Gastrocnemius medialis (tissue), 4 donors: ENCODE results near the gene CDKN2D. TPM values are rescaled to one million over a fixed set of nuclear protein-coding genes. Genes with fewer than 3 reads are reported as not detected.
A peak's percentile ranks its signal among the peaks of the same experiment; 100 is the strongest.
"Not testable (repeated sequence)": the region's sequence is repeated elsewhere in the genome, so short reads cannot be mapped to it uniquely, and the experiment has no call there.

Experiments used
- ATAC-seq, 2 donors: fragments of 150-250 bp; one replicate each; pipeline ENCODE4 v1.9.1; 2016
- DNase-seq, 2 donors: peaks; one replicate each; pipeline ENCODE4 v3.0.0-alpha.2; 2019
- H3K27ac ChIP-seq, 4 donors: fragments of 200-600 bp; sonication (generic); 1 replicate in 1 of 4; 2 replicates in 3 of 4; pipeline ENCODE4 v1.5.1; 2016 to 2018; ENCODE audit warnings: mild to moderate bottlenecking in 2 of 4, moderate library complexity in 1 of 4
- H3K27me3 ChIP-seq, 3 donors: fragments of 200-600 bp; sonication (generic) in 2 of 3; 1 replicate in 1 of 3; 2 replicates in 2 of 3; pipeline versions ENCODE4 v1.5.1 to v1.6.0; 2016 to 2019; ENCODE audit warnings: mild to moderate bottlenecking in 1 of 3, moderate library complexity in 1 of 3
- H3K36me3 ChIP-seq, 2 donors: fragments of 200-600 bp; sonication (generic) in 1 of 2; one replicate each; pipeline ENCODE4 v1.5.1; 2017 to 2018
- H3K4me1 ChIP-seq, 2 donors: fragments of 200-600 bp; sonication (generic) in 1 of 2; one replicate each; pipeline ENCODE4 v1.5.1; 2016 to 2017; ENCODE audit warnings: mild to moderate bottlenecking in 2 of 2
- H3K4me3 ChIP-seq, 4 donors: fragments of 200-600 bp; sonication (generic) in 3 of 4; 1 replicate in 1 of 4; 2 replicates in 3 of 4; pipeline ENCODE4 v1.5.1; 2016 to 2019; ENCODE audit warnings: mild to moderate bottlenecking in 2 of 4
- H3K9me3 ChIP-seq, 3 donors: fragments of 200-600 bp; sonication (generic) in 2 of 3; 1 replicate in 1 of 3; 2 replicates in 2 of 3; pipeline ENCODE4 v1.5.1; 2016 to 2019
- CTCF ChIP-seq, 5 experiments: fragments of 450-650 bp in 3 of 5; fragments of 200-600 bp in 2 of 5; sonication (generic) in 2 of 5; IDR thresholded peaks in 4 of 5; conservative IDR thresholded peaks in 1 of 5; 1 replicate in 4 of 5; 2 replicates in 1 of 5; pipeline ENCODE4 v1.5.1; 2016 to 2019; ENCODE audit warnings: antibody characterized with exemption in 5 of 5, mild to moderate bottlenecking in 3 of 5, moderate library complexity in 3 of 5
- POLR2A ChIP-seq, 2 donors: fragments of 450-650 bp; IDR thresholded peaks; one replicate each; pipeline ENCODE4 v1.6.1; 2017; ENCODE audit warnings: antibody characterized with exemption in 2 of 2, mild to moderate bottlenecking in 2 of 2, moderate library complexity in 2 of 2
- in situ Hi-C, 4 donors: fragments of 200-750 bp; cut with MboI; loops; one replicate each; pipeline versions ENCODE4 v1.15.0 to v1.8.0; 2017; ENCODE audit warnings: low sequenced_read_pairs in 4 of 4
- intact Hi-C: fragments of 100-400 bp; cut with DNase I; formaldehyde crosslinking; loops from one replicate; pipeline ENCODE4 v1.15.1; 2023; ENCODE audit warnings: low total_unique reads
- total RNA-seq, 4 donors: library from RNA; depleted of rRNA; stranded (reverse); fragments of >200 nt; gene quantifications; one replicate each; pipeline versions ENCODE4 v1.1.0 to v1.2.3, GENCODE V29; 2016

Gene CDKN2D
- total RNA-seq, 4 donors from 2014 or later, result 7.3 to 18.1 (median 13.4) TPM

- no peak for TF ChIP-seq CTCF (IDR thresholded peaks at IDR 0.05 in 4 of 5, conservative IDR thresholded peaks at IDR 0.05 in 1 of 5)
- TF ChIP-seq POLR2A (IDR thresholded peaks at IDR 0.05), result peak; percentile 70 to 85
- ATAC-seq (peak; percentile 86 to 94), DNase-seq (peak; percentile 60 to 74)
- in situ Hi-C loops (loop anchor here in 1 of 4 donors (10.0 kb wide), 1 partner anchor 59 kb away; no protein-coding TSS in a partner anchor), intact Hi-C loops (loop anchor here (1.0 to 2.0 kb wide), 2 partner anchors 23 to 41 kb away; partner anchors contain the start of genes KEAP1 and KRI1)
- Histone ChIP-seq H3K36me3 (peaks cover 0 to 28% of the 10 kb centered on the region in 2 donors), H3K9me3 (no peaks in the 10 kb centered on the region), H3K27ac (peak within 1 kb of the TSS; percentile 89 to 96 (median 92)), H3K4me1 (peaks cover 15 to 18% of the 10 kb centered on the region in 2 donors), H3K27me3 (no peaks in the 10 kb centered on the region), H3K4me3 (peak within 1 kb of the TSS; percentile 68 to 94 (median 79))
Measured at GRCh38 chr19:10543420-10544241, 25.1 kb downstream of the CDKN2D start, which contains the start of gene ATG4D. Gene ATG4D (plus strand): TSS chr19:10543904. CDS start chr19:10544091, 187 bp downstream.

GRCh38 chr19:10543059-10543419, 25.7 kb downstream of the CDKN2D start:
- in situ Hi-C loops, result loop anchor here in 1 of 4 donors (10.0 kb wide), 1 partner anchor 58 kb away; no protein-coding TSS in a partner anchor

GRCh38 chr19:10539016-10539415, 29.8 kb downstream of the CDKN2D start:
- H3K36me3 ChIP-seq, intact Hi-C loops, ATAC-seq, H3K9me3 ChIP-seq, H3K27ac ChIP-seq, in situ Hi-C loops, DNase-seq, H3K4me1 ChIP-seq, H3K27me3 ChIP-seq, H3K4me3 ChIP-seq: not testable (repeated sequence)

More at GRCh38 chr19:10543059-10543419, 25.7 kb downstream of the CDKN2D start:
- Histone ChIP-seq H3K27me3 (no peaks in the 10 kb centered on the region), H3K4me3 (peak overlapping the region; percentile 68 to 94 (median 79)), H3K36me3 (peaks cover 0 to 23% of the 10 kb centered on the region in 2 donors), H3K27ac (peak overlapping the region; percentile 89 to 96 (median 92)), H3K4me1 (peaks cover 15 to 18% of the 10 kb centered on the region in 2 donors), H3K9me3 (no peaks in the 10 kb centered on the region)
- ATAC-seq (no peak), DNase-seq (no peak)
- intact Hi-C loops, result loop anchor here (1.0 kb wide), 1 partner anchor 23 kb away; the partner anchor contains the start of gene KRI1
- TF ChIP-seq POLR2A (IDR thresholded peaks at IDR 0.05), result no peak
- no peak for TF ChIP-seq CTCF (IDR thresholded peaks at IDR 0.05 in 4 of 5, conservative IDR thresholded peaks at IDR 0.05 in 1 of 5)

GRCh38 chr19:10538204-10538983, 30.4 kb downstream of the CDKN2D start:
- H3K27ac ChIP-seq, result no peak overlapping the region
- intact Hi-C loops, result no loop called here
- no peaks in the 10 kb centered on the region for H3K9me3 ChIP-seq
- H3K27me3 ChIP-seq, result no peaks in the 10 kb centered on the region
- H3K4me1 ChIP-seq, result peaks cover 0 to 3% of the 10 kb centered on the region in 2 donors
- no peak for DNase-seq
- no peak overlapping the region for H3K4me3 ChIP-seq
- no peak for TF ChIP-seq CTCF (IDR thresholded peaks at IDR 0.05 in 4 of 5, conservative IDR thresholded peaks at IDR 0.05 in 1 of 5)
- no peak for TF ChIP-seq POLR2A (IDR thresholded peaks at IDR 0.05)
- ATAC-seq, result no peak
- in situ Hi-C loops, result no loop called here
- no peaks in the 10 kb centered on the region for H3K36me3 ChIP-seq
